IPS-20b (cell line): ENCODE data around the gene CAD.
A peak's percentile ranks its signal among the peaks of the same experiment; 100 is the strongest.

Experiments
- H3K27ac ChIP-seq: one replicate; pipeline ENCODE4 v1.5.1; 2013; ENCODE audit warnings: low read length
- H3K27me3 ChIP-seq: 2 replicates; pipeline ENCODE4 v1.6.1; 2013; ENCODE audit warnings: mild to moderate bottlenecking, low read length, inconsistent platforms; ENCODE audit not compliant: insufficient read depth
- H3K36me3 ChIP-seq: 2 replicates; pipeline ENCODE4 v1.6.1; 2013; ENCODE audit warnings: low read depth, mild to moderate bottlenecking, inconsistent platforms, low read length, moderate library complexity; ENCODE audit not compliant: insufficient read depth
- H3K4me1 ChIP-seq: 2 replicates; pipeline ENCODE4 v1.6.1; 2013; ENCODE audit warnings: mild to moderate bottlenecking, control low read depth, inconsistent platforms, low read length, moderate library complexity; ENCODE audit not compliant: insufficient read depth
- H3K4me3 ChIP-seq: 2 replicates; pipeline ENCODE4 v1.5.1; 2013; ENCODE audit warnings: mild to moderate bottlenecking, low read length, inconsistent platforms
- H3K9ac ChIP-seq: 2 replicates; pipeline ENCODE4 v1.6.1; 2013; ENCODE audit warnings: low read depth, mild to moderate bottlenecking, inconsistent platforms, low read length, moderate library complexity
- H3K9me3 ChIP-seq: 2 replicates; pipeline ENCODE4 v1.6.1; 2013; ENCODE audit warnings: mild to moderate bottlenecking, low read depth, low read length, inconsistent platforms; ENCODE audit not compliant: insufficient read depth

Gene CAD

DNA sequence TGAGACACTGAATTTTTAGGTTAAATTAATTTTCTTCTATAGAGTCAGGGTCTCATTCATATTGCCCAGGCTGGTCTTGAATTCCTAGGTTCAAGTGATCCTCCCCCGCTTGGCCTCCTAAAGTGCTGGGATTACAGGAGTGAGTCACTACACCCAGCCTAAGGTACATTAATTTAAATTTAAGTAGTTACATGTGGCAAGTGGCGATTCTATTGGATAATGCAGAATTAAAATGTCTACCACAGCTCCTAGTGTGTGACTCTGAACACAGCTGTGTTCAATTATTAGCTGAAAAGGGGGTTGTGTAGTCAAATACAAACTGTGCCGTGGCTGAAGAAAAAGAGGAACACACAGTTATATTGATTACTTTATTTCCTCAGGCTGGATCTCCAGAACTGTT lies 2.2 kb upstream of the CAD start:
- peaks cover 5% of the 10 kb centered on the region; the same call in 1 of the 2 replicates for H3K4me1 ChIP-seq
- H3K36me3 ChIP-seq: peaks cover 48% of the 10 kb centered on the region
- no peak overlapping the region for H3K27ac ChIP-seq
- H3K9me3 ChIP-seq: no peaks in the 10 kb centered on the region
- H3K4me3 ChIP-seq: no peak overlapping the region
- no peaks in the 10 kb centered on the region for H3K27me3 ChIP-seq
- H3K9ac ChIP-seq: no peak overlapping the region

- peak overlapping the region; percentile 52 for H3K27ac ChIP-seq
- peaks cover 3% of the 10 kb centered on the region; the same call in 1 of the 2 replicates for H3K4me1 ChIP-seq
- no peaks in the 10 kb centered on the region for H3K9me3 ChIP-seq
- H3K27me3 ChIP-seq: no peaks in the 10 kb centered on the region
- H3K9ac ChIP-seq: peak overlapping the region; percentile 75; the same call in 1 of the 2 replicates
- peak overlapping the region; percentile 74 for H3K4me3 ChIP-seq
- H3K36me3 ChIP-seq: peaks cover 61% of the 10 kb centered on the region
Measured at GRCh38 chr2:27216416-27217137, 592 bp upstream of the CAD start.

- no peaks in the 10 kb centered on the region for H3K27me3 ChIP-seq
- peak overlapping the region; percentile 74 for H3K4me3 ChIP-seq
- H3K27ac ChIP-seq: no peak overlapping the region
- peaks cover 82% of the 10 kb centered on the region for H3K36me3 ChIP-seq
- peaks cover 3% of the 10 kb centered on the region; the same call in 1 of the 2 replicates for H3K4me1 ChIP-seq
- H3K9me3 ChIP-seq: no peaks in the 10 kb centered on the region
- H3K9ac ChIP-seq: peak overlapping the region; percentile 88; the same call in 1 of the 2 replicates
Measured at GRCh38 chr2:27218614-27219013, 1.4 kb downstream of the CAD start.

GRCh38 chr2:27219091-27219490 lies 1.9 kb downstream of the CAD start:
- Histone ChIP-seq H3K9me3 (no peaks in the 10 kb centered on the region), H3K9ac (peak overlapping the region; percentile 88; the same call in 1 of the 2 replicates), H3K27me3 (no peaks in the 10 kb centered on the region), H3K27ac (no peak overlapping the region), H3K4me3 (peak overlapping the region; percentile 74; the same call in 1 of the 2 replicates), H3K36me3 (peaks cover 84% of the 10 kb centered on the region), H3K4me1 (peaks cover 3% of the 10 kb centered on the region; the same call in 1 of the 2 replicates)

DNA sequence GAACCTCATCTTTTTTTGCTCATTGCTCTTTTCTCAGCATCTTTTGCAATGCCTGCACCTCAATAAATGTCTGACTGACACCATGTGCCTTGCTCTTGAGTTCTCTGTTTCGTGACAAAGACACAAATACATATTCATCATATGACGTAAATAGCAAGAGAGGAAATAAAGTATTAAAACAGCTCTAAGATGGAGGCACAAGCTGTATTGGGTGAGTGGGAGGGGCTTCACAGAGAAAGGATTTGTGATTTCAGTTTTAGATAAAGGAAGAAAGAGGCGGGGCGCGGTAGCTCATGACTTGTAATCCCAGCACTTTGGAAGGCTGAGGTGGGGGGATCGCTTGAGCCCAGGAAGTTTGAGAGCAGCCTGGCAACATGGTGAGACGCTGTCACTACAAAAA lies 2.9 kb downstream of the CAD start:
- Histone ChIP-seq H3K27ac (no peak overlapping the region), H3K4me3 (no peak overlapping the region), H3K4me1 (0 out of 2 replicates have a peak, but pooled peaks cover 3% of the 10 kb centered on the region), H3K9ac (no peak overlapping the region), H3K9me3 (no peaks in the 10 kb centered on the region), H3K27me3 (no peaks in the 10 kb centered on the region), H3K36me3 (peaks cover 89% of the 10 kb centered on the region)

DNA sequence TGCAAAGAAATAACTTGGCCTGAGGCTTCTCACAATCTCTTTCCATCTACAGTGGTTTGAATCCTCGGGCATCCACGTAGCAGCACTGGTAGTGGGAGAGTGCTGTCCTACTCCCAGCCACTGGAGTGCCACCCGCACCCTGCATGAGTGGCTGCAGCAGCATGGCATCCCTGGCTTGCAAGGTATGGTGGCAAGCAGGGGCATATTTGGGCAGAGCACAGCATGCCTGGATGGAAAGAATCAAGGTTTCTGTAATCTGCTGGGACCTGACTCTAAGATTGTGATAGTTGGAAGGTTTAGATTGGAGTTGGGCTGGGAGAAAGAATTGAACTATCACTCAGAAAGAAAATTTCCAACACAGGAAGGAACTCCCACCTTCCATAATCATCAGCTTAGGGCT lies 4.0 kb downstream of the CAD start:
- no peak overlapping the region for H3K4me3 ChIP-seq
- peaks cover 89% of the 10 kb centered on the region for H3K36me3 ChIP-seq
- H3K27me3 ChIP-seq: no peaks in the 10 kb centered on the region
- no peaks in the 10 kb centered on the region for H3K9me3 ChIP-seq
- H3K4me1 ChIP-seq: 0 out of 2 replicates have a peak, but pooled peaks cover 3% of the 10 kb centered on the region
- H3K9ac ChIP-seq: no peak overlapping the region
- no peak overlapping the region for H3K27ac ChIP-seq

- no peaks in the 10 kb centered on the region for H3K9me3 ChIP-seq
- no peaks in the 10 kb centered on the region for H3K4me1 ChIP-seq
- H3K4me3 ChIP-seq: no peak overlapping the region
- H3K27ac ChIP-seq: no peak overlapping the region
- H3K9ac ChIP-seq: no peak overlapping the region
- peaks cover 94% of the 10 kb centered on the region for H3K36me3 ChIP-seq
- no peaks in the 10 kb centered on the region for H3K27me3 ChIP-seq
Measured at GRCh38 chr2:27222407-27222806, 5.2 kb downstream of the CAD start.

- H3K27me3 ChIP-seq: no peaks in the 10 kb centered on the region
- H3K4me3 ChIP-seq: no peak overlapping the region
- peaks cover 98% of the 10 kb centered on the region for H3K36me3 ChIP-seq
- H3K9me3 ChIP-seq: no peaks in the 10 kb centered on the region
- no peak overlapping the region for H3K9ac ChIP-seq
- no peak overlapping the region for H3K27ac ChIP-seq
- H3K4me1 ChIP-seq: no peaks in the 10 kb centered on the region
Measured at GRCh38 chr2:27223416-27223815, 6.2 kb downstream of the CAD start.

DNA sequence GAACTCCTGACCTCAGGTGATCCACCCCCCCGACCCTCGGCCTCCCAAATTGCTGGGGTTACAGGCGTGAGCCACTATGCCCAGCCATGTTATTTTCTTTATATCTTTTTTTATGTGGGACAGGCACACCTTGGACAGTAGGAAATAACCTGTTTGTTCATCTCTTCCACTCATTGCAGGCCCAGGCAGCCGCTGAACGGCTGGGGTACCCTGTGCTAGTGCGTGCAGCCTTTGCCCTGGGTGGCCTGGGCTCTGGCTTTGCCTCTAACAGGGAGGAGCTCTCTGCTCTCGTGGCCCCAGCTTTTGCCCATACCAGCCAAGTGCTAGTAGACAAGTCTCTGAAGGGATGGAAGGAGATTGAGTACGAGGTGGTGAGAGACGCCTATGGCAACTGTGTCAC lies 8.4 kb downstream of the CAD start:
- H3K36me3 ChIP-seq: peaks cover 98% of the 10 kb centered on the region
- H3K4me1 ChIP-seq: no peaks in the 10 kb centered on the region
- H3K4me3 ChIP-seq: no peak overlapping the region
- H3K27me3 ChIP-seq: no peaks in the 10 kb centered on the region
- H3K9ac ChIP-seq: no peak overlapping the region
- H3K9me3 ChIP-seq: no peaks in the 10 kb centered on the region
- H3K27ac ChIP-seq: no peak overlapping the region

GRCh38 chr2:27227501-27227900 lies 10.3 kb downstream of the CAD start:
- Histone ChIP-seq H3K4me3 (no peak overlapping the region), H3K27ac (no peak overlapping the region), H3K4me1 (no peaks in the 10 kb centered on the region), H3K36me3 (peaks cover 98% of the 10 kb centered on the region), H3K27me3 (no peaks in the 10 kb centered on the region), H3K9me3 (no peaks in the 10 kb centered on the region), H3K9ac (no peak overlapping the region)

- Histone ChIP-seq H3K9ac (no peak overlapping the region), H3K36me3 (peaks cover 98% of the 10 kb centered on the region), H3K9me3 (no peaks in the 10 kb centered on the region), H3K4me1 (no peaks in the 10 kb centered on the region), H3K27me3 (no peaks in the 10 kb centered on the region), H3K4me3 (no peak overlapping the region), H3K27ac (no peak overlapping the region)
Measured at GRCh38 chr2:27231921-27232320, 14.8 kb downstream of the CAD start.

- Histone ChIP-seq H3K27ac (no peak overlapping the region), H3K4me1 (no peaks in the 10 kb centered on the region), H3K4me3 (no peak overlapping the region), H3K27me3 (no peaks in the 10 kb centered on the region), H3K36me3 (peaks cover 98% of the 10 kb centered on the region), H3K9ac (no peak overlapping the region), H3K9me3 (no peaks in the 10 kb centered on the region)
Measured at GRCh38 chr2:27233341-27233740, 16.2 kb downstream of the CAD start.
